Measurements from ENCODE around the gene CDKN2B. TPM values are rescaled to one million over a fixed set of nuclear protein-coding genes. Genes with fewer than 3 reads are reported as not detected.

The CDKN2B gene
- total RNA-seq, 1 experiment from 2014 or later: not detected

- H3K4me1 Mint-ChIP-seq (ENCODE audit: insufficient read depth, unreplicated experiment): no peaks in the 10 kb centered on the region
Measured at GRCh38 chr9:22022396-22022795, 13.3 kb upstream of the CDKN2B start.

GRCh38 chr9:22010866-22011625 is 1.9 kb upstream of the CDKN2B start:
- BruUV-seq (replicated peaks): no TSS peak
- Mint-ChIP-seq H3K27me3 (ENCODE audit: insufficient read depth, unreplicated experiment) (no peaks in the 10 kb centered on the region), H3K36me3 (ENCODE audit: insufficient read depth, unreplicated experiment) (no peaks in the 10 kb centered on the region), H3K4me1 (ENCODE audit: insufficient read depth, unreplicated experiment) (no peaks in the 10 kb centered on the region), H3K27ac (ENCODE audit: low read depth, unreplicated experiment) (no peak overlapping the region), H3K9me3 (ENCODE audit: unreplicated experiment) (no peaks in the 10 kb centered on the region), H3K4me3 (ENCODE audit: unreplicated experiment) (no peak overlapping the region)
- ChIA-PET POLR2A (no interaction called here), CTCF (no interaction called here)
- intact Hi-C loops (cut with micrococcal nuclease): no loop called here
- DNase-seq (ENCODE audit: unreplicated experiment): no peak
- no peak for TF ChIP-seq CTCF (IDR thresholded peaks at IDR 0.05; ENCODE audit: unreplicated experiment)

More at GRCh38 chr9:22022396-22022795, 13.3 kb upstream of the CDKN2B start:
- CTCF ChIA-PET: no interaction called here
- no peak overlapping the region for H3K27ac Mint-ChIP-seq (ENCODE audit: low read depth, unreplicated experiment)
- H3K27me3 Mint-ChIP-seq (ENCODE audit: insufficient read depth, unreplicated experiment): no peaks in the 10 kb centered on the region
- POLR2A ChIA-PET: no interaction called here
- intact Hi-C loops (cut with micrococcal nuclease): no loop called here
- H3K36me3 Mint-ChIP-seq (ENCODE audit: insufficient read depth, unreplicated experiment): no peaks in the 10 kb centered on the region
- DNase-seq (ENCODE audit: unreplicated experiment): no peak
- no peaks in the 10 kb centered on the region for H3K9me3 Mint-ChIP-seq (ENCODE audit: unreplicated experiment)
- no TSS peak for BruUV-seq (replicated peaks)
- TF ChIP-seq CTCF (IDR thresholded peaks at IDR 0.05; ENCODE audit: unreplicated experiment): no peak
- H3K4me3 Mint-ChIP-seq (ENCODE audit: unreplicated experiment): no peak overlapping the region

- POLR2A ChIA-PET: no interaction called here
Measured at GRCh38 chr9:22009506-22009867, 382 bp upstream of the CDKN2B start.

GRCh38 chr9:22008384-22008716 is 755 bp downstream of the CDKN2B start:
- ChIA-PET POLR2A (no interaction called here), CTCF (no interaction called here)
- Mint-ChIP-seq H3K4me3 (ENCODE audit: unreplicated experiment) (no peak overlapping the region), H3K27me3 (ENCODE audit: insufficient read depth, unreplicated experiment) (no peaks in the 10 kb centered on the region), H3K9me3 (ENCODE audit: unreplicated experiment) (no peaks in the 10 kb centered on the region), H3K4me1 (ENCODE audit: insufficient read depth, unreplicated experiment) (no peaks in the 10 kb centered on the region), H3K36me3 (ENCODE audit: insufficient read depth, unreplicated experiment) (no peaks in the 10 kb centered on the region), H3K27ac (ENCODE audit: low read depth, unreplicated experiment) (no peak overlapping the region)
- intact Hi-C loops (cut with micrococcal nuclease): no loop called here
- no peak for DNase-seq (ENCODE audit: unreplicated experiment)
- TF ChIP-seq CTCF (IDR thresholded peaks at IDR 0.05; ENCODE audit: unreplicated experiment): no peak
- no TSS peak for BruUV-seq (replicated peaks)

More at GRCh38 chr9:22009506-22009867, 382 bp upstream of the CDKN2B start:
- no TSS peak for BruUV-seq (replicated peaks)
- Mint-ChIP-seq H3K9me3 (ENCODE audit: unreplicated experiment) (no peaks in the 10 kb centered on the region), H3K4me1 (ENCODE audit: insufficient read depth, unreplicated experiment) (no peaks in the 10 kb centered on the region), H3K27ac (ENCODE audit: low read depth, unreplicated experiment) (no peak overlapping the region), H3K27me3 (ENCODE audit: insufficient read depth, unreplicated experiment) (no peaks in the 10 kb centered on the region), H3K4me3 (ENCODE audit: unreplicated experiment) (no peak overlapping the region), H3K36me3 (ENCODE audit: insufficient read depth, unreplicated experiment) (no peaks in the 10 kb centered on the region)
- no peak for DNase-seq (ENCODE audit: unreplicated experiment)
- intact Hi-C loops (cut with micrococcal nuclease): no loop called here
- CTCF ChIA-PET: no interaction called here
- TF ChIP-seq CTCF (IDR thresholded peaks at IDR 0.05; ENCODE audit: unreplicated experiment): no peak
